NCI-H1436 (cell line): Measurements from ENCODE around the gene PTRHD1.
"Not testable (repeated sequence)": the region's sequence is repeated elsewhere in the genome, so short reads cannot be mapped to it uniquely, and the experiment has no call there.

Experiments
- DNase-seq: peaks from one replicate; lab custom pipeline; 2025; lab: John Stamatoyannopoulos, UW

Gene PTRHD1

GRCh38 chr2:24809316-24810007 lies 16.3 kb upstream of the PTRHD1 start:
- DNase-seq: no peak

- no peak for DNase-seq
Observed at GRCh38 chr2:24806661-24807036, 13.5 kb upstream of the PTRHD1 start.

- not testable (repeated sequence) for DNase-seq
Observed at GRCh38 chr2:24805811-24806660, 12.8 kb upstream of the PTRHD1 start.

DNA sequence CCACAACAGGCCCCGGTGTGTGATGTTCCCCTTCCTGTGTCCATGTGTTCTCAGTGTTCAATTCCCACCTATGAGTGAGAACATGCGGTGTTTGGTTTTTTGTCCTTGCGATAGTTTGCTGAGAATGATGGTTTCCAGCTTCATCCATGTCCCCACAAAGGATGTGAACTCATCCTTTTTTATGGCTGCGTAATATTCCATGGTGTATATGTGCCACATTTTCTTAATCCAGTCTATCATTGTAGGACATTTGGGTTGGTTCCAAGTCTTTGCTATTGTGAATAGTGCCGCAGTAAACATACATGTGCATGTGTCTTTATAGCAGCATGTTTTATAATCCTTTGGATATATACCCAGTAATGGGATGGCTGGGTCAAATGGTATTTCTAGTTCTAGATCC lies 7.3 kb upstream of the PTRHD1 start:
- not testable (repeated sequence) for DNase-seq

- no peak for DNase-seq
Observed at GRCh38 chr2:24797644-24798043, 4.5 kb upstream of the PTRHD1 start.

DNA sequence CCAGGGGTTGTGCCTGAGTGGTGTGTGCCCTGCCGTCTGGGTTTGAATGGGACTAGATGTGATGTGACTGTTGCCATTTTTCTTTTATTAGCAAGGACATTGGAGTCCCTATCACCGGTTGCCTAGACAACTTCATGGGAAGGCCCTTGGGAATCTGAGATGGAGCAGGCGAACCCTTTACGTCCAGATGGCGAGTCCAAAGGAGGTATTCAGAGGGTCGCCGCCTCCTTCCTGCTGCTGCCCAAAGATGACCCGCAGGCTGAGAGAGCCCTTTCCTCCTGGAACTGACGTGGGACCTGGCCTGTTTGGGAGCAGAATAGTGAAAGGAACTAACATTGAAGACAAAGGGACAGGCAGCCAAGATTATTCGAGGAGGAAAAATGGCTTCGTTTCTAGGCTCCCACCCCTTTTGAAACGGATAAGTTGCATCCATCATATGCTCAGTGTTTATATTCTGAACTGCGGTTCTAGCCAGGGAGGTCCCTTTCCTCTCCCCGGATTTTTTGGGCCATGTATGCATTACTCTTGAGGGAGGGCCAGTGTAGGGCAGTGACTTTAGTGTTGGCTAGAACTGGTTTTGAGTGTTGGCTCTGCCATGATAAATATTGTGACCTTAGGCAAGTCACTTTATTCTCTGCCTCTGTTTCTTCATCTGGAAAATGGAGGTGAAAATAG lies 707 bp upstream of the PTRHD1 start:
- peak; percentile 18 for DNase-seq

DNA sequence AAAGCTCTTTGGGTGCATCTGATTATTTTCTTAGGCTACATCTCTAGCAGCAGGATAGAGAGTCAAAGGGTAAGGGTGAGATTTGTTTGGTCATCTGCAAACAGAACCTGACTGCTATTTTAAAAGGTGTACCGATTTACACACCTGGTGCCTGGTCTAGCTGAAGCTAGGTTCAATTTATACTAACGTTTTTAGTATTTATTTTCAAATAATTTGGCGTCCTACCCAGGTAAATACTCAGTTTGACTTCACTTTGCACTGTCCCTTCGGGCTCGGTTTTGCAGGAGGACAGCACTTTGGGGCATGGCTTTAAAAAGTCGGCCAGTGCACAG lies 683 bp downstream of the PTRHD1 start:
- no peak for DNase-seq

DNA sequence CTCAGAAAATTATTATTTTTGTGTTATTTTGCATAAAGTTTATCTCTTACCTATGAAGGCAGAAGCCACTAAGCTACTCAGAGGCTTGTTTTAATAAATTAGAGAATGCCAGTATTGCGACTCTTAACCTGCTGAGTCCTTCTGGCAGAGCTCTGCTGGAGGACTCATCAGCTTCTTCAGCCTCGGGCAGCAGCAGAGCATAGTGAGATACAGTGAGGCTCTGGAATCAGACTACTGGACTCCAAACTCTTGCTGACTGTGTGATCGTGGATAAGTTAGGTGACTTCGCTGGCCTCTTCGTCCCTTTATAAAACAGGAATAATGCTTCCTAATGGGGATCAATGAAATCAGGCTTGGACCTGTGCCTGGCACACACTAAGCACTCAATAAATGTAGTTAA lies 1.7 kb downstream of the PTRHD1 start:
- no peak for DNase-seq

- DNase-seq: no peak
Observed at GRCh38 chr2:24788816-24789215, 4.4 kb downstream of the PTRHD1 start.

DNA sequence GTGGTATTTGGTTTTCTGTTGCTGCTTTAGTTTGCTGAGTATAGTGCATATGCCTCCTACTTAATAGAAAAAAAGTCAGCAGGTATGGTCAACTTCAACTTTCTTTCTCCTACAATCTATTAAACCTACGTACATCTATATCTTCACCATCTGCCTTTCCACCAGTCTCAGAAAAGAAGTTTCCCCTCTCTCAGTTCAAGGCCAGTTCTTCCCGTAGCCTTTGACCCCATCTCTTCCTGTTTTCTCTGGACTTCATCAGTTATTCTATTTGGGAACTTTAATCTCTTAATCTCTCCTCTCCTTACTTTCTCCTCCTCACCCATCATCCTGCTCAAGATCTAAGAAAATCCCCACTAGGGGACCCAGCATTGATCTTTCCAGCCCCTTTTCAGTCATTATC lies 5.7 kb downstream of the PTRHD1 start:
- no peak for DNase-seq

- DNase-seq: peak; percentile 71
Observed at GRCh38 chr2:24785671-24786321, 7.4 kb downstream of the PTRHD1 start.

GRCh38 chr2:24783641-24784040 lies 9.6 kb downstream of the PTRHD1 start:
- DNase-seq: no peak

GRCh38 chr2:24779116-24779515 lies 14.1 kb downstream of the PTRHD1 start:
- DNase-seq: no peak

DNA sequence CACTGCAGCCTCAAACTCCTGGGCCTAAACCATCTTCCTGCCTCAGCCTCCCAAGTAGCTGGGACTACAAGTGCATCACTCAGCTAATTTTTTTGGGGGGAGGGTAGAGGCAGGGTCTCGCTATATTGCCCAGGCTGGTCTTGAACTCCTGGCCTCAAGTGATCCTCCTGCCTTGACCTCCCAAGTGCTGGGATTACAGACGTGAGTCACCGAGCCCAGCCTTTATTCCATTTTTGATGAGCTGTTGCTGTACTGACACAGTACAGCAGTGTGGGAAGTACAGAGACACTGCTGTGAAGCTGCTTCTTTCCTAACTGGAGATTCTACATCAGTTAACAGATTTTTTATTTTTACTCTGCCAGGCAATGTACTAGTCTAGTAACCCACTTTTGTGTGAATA lies 18.8 kb downstream of the PTRHD1 start:
- no peak for DNase-seq

- DNase-seq: no peak
Observed at GRCh38 chr2:24771764-24772586, 21.2 kb downstream of the PTRHD1 start.

DNA sequence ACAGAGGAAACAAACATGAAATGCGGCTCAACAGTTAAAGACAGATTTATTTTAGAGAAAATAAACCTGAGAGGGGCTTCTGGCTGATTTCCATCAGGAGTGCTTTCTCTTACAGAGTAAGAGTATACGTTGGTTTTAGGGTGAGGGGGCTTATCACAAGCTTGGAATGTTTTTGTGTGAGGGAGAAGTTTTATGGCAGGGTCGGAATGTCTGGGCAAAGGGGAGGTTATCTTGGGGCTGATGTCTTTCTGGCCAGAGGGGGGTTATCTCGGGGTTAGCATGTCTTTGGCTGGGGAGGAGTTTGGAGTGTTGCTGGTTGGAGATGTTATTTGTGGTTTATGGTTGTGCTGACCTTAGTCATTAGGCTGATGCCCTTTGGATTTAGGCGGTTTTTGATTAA lies 22.1 kb downstream of the PTRHD1 start:
- no peak for DNase-seq

GRCh38 chr2:24768601-24769000 lies 24.6 kb downstream of the PTRHD1 start:
- DNase-seq: no peak

DNA sequence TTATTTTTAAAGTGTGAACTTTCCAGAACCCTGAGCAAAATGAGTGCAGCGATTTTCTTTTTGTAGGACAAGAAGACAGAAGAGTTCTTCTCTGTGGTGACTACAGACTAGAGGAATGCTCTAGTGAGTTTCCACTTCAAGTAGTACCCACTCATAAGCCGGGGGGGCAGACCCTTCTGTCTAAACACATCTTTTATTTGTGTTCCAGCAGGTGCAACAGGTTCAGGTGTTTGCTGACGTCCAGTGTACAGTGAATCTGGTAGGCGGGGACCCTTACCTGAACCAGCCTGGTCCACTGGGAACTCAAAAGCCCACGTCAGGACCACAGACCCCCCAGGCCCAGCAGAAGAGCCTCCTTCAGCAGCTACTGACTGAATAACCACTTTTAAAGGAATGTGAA lies 25.2 kb downstream of the PTRHD1 start:
- no peak for DNase-seq

GRCh38 chr2:24766609-24767008 lies 26.6 kb downstream of the PTRHD1 start:
- no peak for DNase-seq

DNA sequence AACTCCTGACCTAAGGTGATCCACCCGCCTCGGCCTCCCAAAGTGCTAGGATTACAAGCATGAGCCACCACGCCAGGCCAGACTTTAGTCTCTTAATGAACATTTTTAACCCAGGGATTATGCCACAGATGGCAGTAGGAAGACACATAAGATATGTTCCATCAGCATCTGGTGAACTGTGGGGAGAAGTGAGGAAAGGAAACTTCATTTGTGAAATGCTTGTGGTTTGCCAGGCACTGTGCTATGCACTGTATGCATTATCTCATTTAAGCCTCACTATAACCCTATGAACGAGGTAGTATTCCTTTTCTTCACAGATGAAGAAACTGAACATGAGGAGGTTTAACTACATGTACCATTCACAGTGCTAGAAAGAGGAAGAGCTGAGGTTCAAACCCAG lies 29.3 kb downstream of the PTRHD1 start:
- DNase-seq: no peak

DNA sequence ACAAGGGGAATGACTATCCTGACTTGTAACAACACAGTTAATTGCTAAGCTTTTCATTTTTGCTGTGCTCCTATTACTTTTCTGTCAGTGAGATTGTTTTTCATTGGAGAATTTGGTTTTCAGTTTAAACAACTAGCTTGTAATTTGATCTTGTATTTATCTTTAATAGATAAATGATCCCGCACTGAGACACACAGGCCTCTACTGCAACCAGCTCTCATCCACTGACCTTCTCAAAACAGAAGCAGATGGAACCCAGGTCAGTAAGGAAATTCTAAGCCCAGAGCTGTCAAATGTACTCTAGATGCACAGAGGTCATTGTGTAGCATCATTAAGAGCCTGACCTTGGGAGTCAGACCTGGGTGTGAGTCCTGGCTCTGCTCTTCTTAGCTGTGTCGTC lies 30.7 kb downstream of the PTRHD1 start:
- DNase-seq: no peak

GRCh38 chr2:24761866-24762265 lies 31.3 kb downstream of the PTRHD1 start:
- no peak for DNase-seq
